PC-9 (cell line): ENCODE results near the gene INO80D.

ENCODE experiments used
- CTCF ChIP-seq: fragments of 200-600 bp; sonication (generic); conservative IDR thresholded peaks from 2 replicates; pipeline ENCODE4 v1.6.1; 2017; ENCODE audit warnings: mixed run types, antibody characterized with exemption, mild to moderate bottlenecking, moderate library complexity
- EZH2 ChIP-seq: fragments of 200-600 bp; sonication (generic); IDR thresholded peaks from 2 replicates; pipeline ENCODE4 v1.8.0; 2017; ENCODE audit warnings: antibody characterized with exemption, low read depth

- no peak for TF ChIP-seq CTCF
- TF ChIP-seq EZH2 = no peak
Measured at GRCh38 chr2:206063635-206064034, 22.3 kb downstream of the INO80D start.
